ENCODE measurements around the gene PLEKHM2.

- TF ChIP-seq EP300 (IDR thresholded peaks at IDR 0.05) (no peak), CTCF (IDR thresholded peaks at IDR 0.05) (no peak)
Observed at GRCh38 chr1:15705184-15705566, 21.1 kb downstream of the PLEKHM2 start.

Data from ovary (tissue), 3 donors.